H1 (cell line): ENCODE measurements around the gene LPCAT1. TPM values are rescaled to one million over a fixed set of nuclear protein-coding genes. Genes with fewer than 3 reads are reported as not detected.

ENCODE experiments used
- CTCF ChIA-PET: fragments of 300-600 bp; sonication (Branson Sonifier 250); formaldehyde crosslinking; loops from one replicate; lab custom pipeline; 2021; ENCODE audit not compliant: partially characterized antibody; lab: Charles Lee
- POLR2A ChIA-PET: fragments of 300-600 bp; sonication (Branson Sonifier 250); formaldehyde crosslinking; loops from one replicate; lab custom pipeline; 2021; ENCODE audit warnings: inconsistent platforms; ENCODE audit not compliant: partially characterized antibody; lab: Charles Lee
- DNase-seq, 2 experiments: peaks; one replicate each; pipeline versions ENCODE4 v3.0.0 to v3.0.0-alpha.2; 2010 to 2022; ENCODE audit warnings: low spot score in 2 of 2, low read depth in 1 of 2, mixed read lengths in 1 of 2
- FAIRE-seq: peaks from 2 replicates; lab custom pipeline; 2011; peaks lifted over from hg19 to GRCh38; lab: Jason Lieb, UNC
- H2AFZ ChIP-seq: 2 replicates; pipeline ENCODE4 v1.8.1; 2012; ENCODE audit warnings: low read length, inconsistent platforms
- H2AK5ac ChIP-seq: 2 replicates; pipeline ENCODE4 v1.6.1; 2013; ENCODE audit warnings: low read depth, low read length
- H2BK120ac ChIP-seq: replicated peaks from 2 replicates; pipeline ENCODE3; 2013; ENCODE audit warnings: low read depth, low read length, inconsistent platforms
- H2BK12ac ChIP-seq: 2 replicates; pipeline ENCODE4 v1.6.1; 2013; ENCODE audit warnings: low read depth, low read length
- H2BK15ac ChIP-seq: 2 replicates; pipeline ENCODE4 v1.6.1; 2013; ENCODE audit warnings: low read length
- H2BK20ac ChIP-seq: 2 replicates; pipeline ENCODE4 v1.6.1; 2013; ENCODE audit warnings: low read length
- H2BK5ac ChIP-seq: 2 replicates; pipeline ENCODE4 v1.6.1; 2013; ENCODE audit warnings: low read depth, low read length
- H3K14ac ChIP-seq: 2 replicates; pipeline ENCODE4 v1.6.1; 2013; ENCODE audit warnings: inconsistent platforms; ENCODE audit not compliant: insufficient read length
- H3K18ac ChIP-seq: 2 replicates; pipeline ENCODE4 v1.6.1; 2013; ENCODE audit warnings: low read length; ENCODE audit errors: extremely low read depth
- H3K23ac ChIP-seq: 2 replicates; pipeline ENCODE4 v1.6.1; 2013; ENCODE audit warnings: inconsistent platforms; ENCODE audit not compliant: insufficient read length
- H3K23me2 ChIP-seq: 2 replicates; pipeline ENCODE4 v1.6.1; 2013; ENCODE audit warnings: low read depth, low read length
- H3K27ac ChIP-seq: 2 replicates; pipeline ENCODE4 v1.6.1; 2011; ENCODE audit warnings: low read depth, low read length, inconsistent platforms
- H3K27me3 ChIP-seq, 4 experiments: replicated peaks in 1 of 4; 1 replicate in 1 of 4; 2 replicates in 3 of 4; pipeline versions ENCODE4 v1.6.1 to v1.8.1; 2011 to 2013; ENCODE audit warnings: low read length in 3 of 4, mild to moderate bottlenecking in 3 of 4, inconsistent platforms in 2 of 4, mixed read lengths in 2 of 4, moderate library complexity in 1 of 4; ENCODE audit not compliant: control insufficient read depth in 3 of 4, insufficient read depth in 3 of 4; ENCODE audit errors: extremely low read depth in 1 of 4
- H3K36me3 ChIP-seq, 4 experiments: 2 replicates each; pipeline versions ENCODE4 v1.6.1 to v1.8.1; 2011 to 2013; ENCODE audit warnings: mild to moderate bottlenecking in 4 of 4, low read length in 3 of 4, moderate library complexity in 2 of 4, control low read depth in 1 of 4, inconsistent platforms in 1 of 4; ENCODE audit not compliant: insufficient read depth in 4 of 4, control insufficient read depth in 2 of 4
- H3K4ac ChIP-seq: replicated peaks from 2 replicates; pipeline ENCODE3; 2013; ENCODE audit warnings: low read length, low read depth, mixed read lengths, inconsistent platforms; ENCODE audit not compliant: insufficient read length
- H3K4me1 ChIP-seq, 4 experiments: replicated peaks in 1 of 4; 1 replicate in 1 of 4; 2 replicates in 3 of 4; pipeline versions ENCODE4 v1.6.1 to v1.8.1; 2011 to 2013; ENCODE audit warnings: low read length in 3 of 4, inconsistent platforms in 2 of 4, mixed read lengths in 1 of 4; ENCODE audit not compliant: insufficient read depth in 4 of 4, control insufficient read depth in 3 of 4
- H3K4me2 ChIP-seq, 2 experiments: 2 replicates each; pipeline versions ENCODE4 v1.6.1 to v1.8.1; 2011 to 2013; ENCODE audit warnings: low read depth in 2 of 2, low read length in 2 of 2, control low read depth in 1 of 2, inconsistent platforms in 1 of 2, mild to moderate bottlenecking in 1 of 2; ENCODE audit not compliant: insufficient read depth in 1 of 2
- H3K4me3 ChIP-seq, 4 experiments: fragments of 200-600, 300-600 bp in 1 of 4; sonication (generic), shearing (Covaris generic), sonication (Bioruptor Twin) in 1 of 4; 2 replicates each; pipeline versions ENCODE4 v1.5.1 to v1.8.1; 2011 to 2016; ENCODE audit warnings: low read length in 4 of 4, low read depth in 3 of 4, control low read depth in 2 of 4, inconsistent platforms in 2 of 4, mild to moderate bottlenecking in 2 of 4, mixed read lengths in 1 of 4, moderate library complexity in 1 of 4; ENCODE audit not compliant: insufficient read depth in 2 of 4; ENCODE audit errors: extremely low read depth in 1 of 4
- H3K56ac ChIP-seq: replicated peaks from 2 replicates; pipeline ENCODE3; 2013; ENCODE audit warnings: low read depth, mild to moderate bottlenecking, mixed read lengths, low read length, inconsistent platforms; ENCODE audit not compliant: insufficient read length
- H3K79me1 ChIP-seq: 2 replicates; pipeline ENCODE4 v1.6.1; 2013; ENCODE audit warnings: low read depth, low read length, control low read depth
- H3K79me2 ChIP-seq, 2 experiments: 2 replicates each; pipeline versions ENCODE4 v1.6.1 to v1.8.1; 2012 to 2013; ENCODE audit warnings: low read length in 2 of 2, mild to moderate bottlenecking in 2 of 2, inconsistent platforms in 1 of 2; ENCODE audit not compliant: insufficient read depth in 2 of 2, control insufficient read depth in 1 of 2
- H3K9ac ChIP-seq, 4 experiments: replicated peaks in 1 of 4; 1 replicate in 1 of 4; 2 replicates in 3 of 4; pipeline versions ENCODE4 v1.6.1 to v1.8.1; 2011 to 2013; ENCODE audit warnings: low read depth in 3 of 4, low read length in 3 of 4, control low read depth in 2 of 4, mild to moderate bottlenecking in 2 of 4, moderate library complexity in 2 of 4, inconsistent platforms in 1 of 4; ENCODE audit errors: extremely low read depth in 1 of 4
- H3K9me3 ChIP-seq, 2 experiments: 2 replicates each; pipeline versions ENCODE4 v1.6.1 to v1.8.1; 2012 to 2013; ENCODE audit warnings: mild to moderate bottlenecking in 2 of 2, moderate library complexity in 2 of 2, control low read depth in 1 of 2, inconsistent platforms in 1 of 2, low read depth in 1 of 2, low read length in 1 of 2, mixed read lengths in 1 of 2; ENCODE audit not compliant: insufficient read depth in 2 of 2
- H4K20me1 ChIP-seq, 2 experiments: replicated peaks in 1 of 2; 2 replicates each; pipeline versions ENCODE3 to v1.8.1; 2011 to 2013; ENCODE audit warnings: inconsistent platforms in 2 of 2, low read length in 2 of 2, mild to moderate bottlenecking in 1 of 2; ENCODE audit not compliant: insufficient read depth in 2 of 2, control insufficient read depth in 1 of 2
- H4K5ac ChIP-seq: 2 replicates; pipeline ENCODE4 v1.6.1; 2013; ENCODE audit warnings: low read length, low read depth, mixed read lengths, inconsistent platforms; ENCODE audit not compliant: insufficient read length
- H4K8ac ChIP-seq: 2 replicates; pipeline ENCODE4 v1.8.0; 2013; ENCODE audit warnings: mild to moderate bottlenecking, moderate library complexity, low read length, inconsistent platforms; ENCODE audit not compliant: insufficient read depth; ENCODE audit errors: extremely low read depth
- H4K91ac ChIP-seq: replicated peaks from 2 replicates; pipeline ENCODE3; 2013; ENCODE audit warnings: low read length, mixed read lengths, inconsistent platforms; ENCODE audit not compliant: insufficient read length
- BRCA1 ChIP-seq: IDR thresholded peaks from 2 replicates; pipeline ENCODE4 v1.6.1; 2012; ENCODE audit warnings: low read depth, low read length, improper control_type of control experiment
- CEBPB ChIP-seq: IDR thresholded peaks from 2 replicates; pipeline ENCODE4 v1.6.1; 2012; ENCODE audit warnings: low read depth, low read length
- CHD2 ChIP-seq: IDR thresholded peaks from 2 replicates; pipeline ENCODE4 v1.6.1; 2012; ENCODE audit warnings: low read length, improper control_type of control experiment
- CTBP2 ChIP-seq: IDR thresholded peaks from 2 replicates; pipeline ENCODE4 v1.7.0; 2011; ENCODE audit warnings: borderline replicate concordance, mild to moderate bottlenecking, moderate library complexity, mixed read lengths, low read length; ENCODE audit not compliant: insufficient read depth, insufficient read length
- EP300 ChIP-seq, 2 experiments: IDR thresholded peaks; 1 replicate in 1 of 2; 2 replicates in 1 of 2; pipeline ENCODE4 v1.6.1; 2011 to 2012; ENCODE audit warnings: low read depth in 2 of 2, low read length in 2 of 2, mild to moderate bottlenecking in 2 of 2, borderline replicate concordance in 1 of 2, inconsistent platforms in 1 of 2, moderate library complexity in 1 of 2
- MAFK ChIP-seq: IDR thresholded peaks from 2 replicates; pipeline ENCODE4 v1.6.1; 2012; ENCODE audit warnings: low read depth, mild to moderate bottlenecking, improper control_type of control experiment, low read length
- RBBP5 ChIP-seq: IDR thresholded peaks from 2 replicates; pipeline ENCODE4 v1.7.1; 2012; ENCODE audit warnings: low read depth, mild to moderate bottlenecking, inconsistent platforms, low read length, moderate library complexity, borderline replicate concordance
- SAP30 ChIP-seq: fragments of 300-600 bp; sonication (generic); IDR thresholded peaks from 2 replicates; pipeline ENCODE4 v1.7.1; 2012; ENCODE audit warnings: low read length, moderate library complexity, mild to moderate bottlenecking, inconsistent platforms; ENCODE audit not compliant: insufficient read depth, insufficient replicate concordance
- SRF ChIP-seq: IDR thresholded peaks from 2 replicates; pipeline ENCODE4 v1.6.1; 2011; ENCODE audit warnings: mild to moderate bottlenecking, low read depth, low read length, moderate library complexity
- SUZ12 ChIP-seq: fragments of 200-600 bp; sonication (generic); IDR thresholded peaks from 2 replicates; pipeline ENCODE4 v1.6.1; 2012; ENCODE audit warnings: mild to moderate bottlenecking, inconsistent platforms, low read length, moderate library complexity, mixed read lengths
- TCF12 ChIP-seq: IDR thresholded peaks from 2 replicates; pipeline ENCODE4 v1.6.1; 2011; ENCODE audit warnings: low read depth, mild to moderate bottlenecking, low read length
- USF2 ChIP-seq: IDR thresholded peaks from 2 replicates; pipeline ENCODE4 v1.6.1; 2011; ENCODE audit warnings: low read length, improper control_type of control experiment
- WGBS, 2 experiments: shearing (Covaris generic) in 1 of 2; methylation state at CpG; one replicate each; pipeline versions ENCODE4 v1.1.6 to v1.1.7; 2013 to 2015; ENCODE audit warnings: low lambda C conversion rate in 2 of 2, mixed read lengths in 2 of 2, inconsistent platforms in 1 of 2, low coverage in 1 of 2, missing lambda C conversion rate in 1 of 2; ENCODE audit not compliant: insufficient replicate concordance in 2 of 2, insufficient coverage in 1 of 2, insufficient read length in 1 of 2; ENCODE audit errors: extremely low coverage in 1 of 2, missing lambda C conversion rate in 1 of 2; 5-methylcytosine and 5-hydroxymethylcytosine counted together
- polyA plus RNA-seq, 7 experiments: library from polyadenylated mRNA; depleted of rRNA in 3 of 7; stranded (reverse) in 5 of 7; unstranded in 2 of 7; fragments of >200 nt in 5 of 7; fragments of 200-250 nt in 2 of 7; gene quantifications; 1 replicate in 5 of 7; 2 replicates in 1 of 7; 4 replicates in 1 of 7; pipeline versions ENCODE4 v1.2.1 to v1.2.3, GENCODE V29; 2011 to 2013; ENCODE audit warnings: missing spikeins in 2 of 7, mixed read lengths in 2 of 7
- total RNA-seq: library from RNA; stranded (reverse); fragmentation: NEBNext Ultra II Directional; extraction: Animal tissue kit (Norgen Biotek cat#: 25700); gene quantifications from 2 replicates; pipeline ENCODE4 v1.2.1, GENCODE V29; 2021

Gene LPCAT1
- total and polyA plus RNA-seq, 2 of the 8 experiments (the other 6 are each of a cell fraction or from before 2014, with no cell fraction given), result 107 to 260 TPM

DNA sequence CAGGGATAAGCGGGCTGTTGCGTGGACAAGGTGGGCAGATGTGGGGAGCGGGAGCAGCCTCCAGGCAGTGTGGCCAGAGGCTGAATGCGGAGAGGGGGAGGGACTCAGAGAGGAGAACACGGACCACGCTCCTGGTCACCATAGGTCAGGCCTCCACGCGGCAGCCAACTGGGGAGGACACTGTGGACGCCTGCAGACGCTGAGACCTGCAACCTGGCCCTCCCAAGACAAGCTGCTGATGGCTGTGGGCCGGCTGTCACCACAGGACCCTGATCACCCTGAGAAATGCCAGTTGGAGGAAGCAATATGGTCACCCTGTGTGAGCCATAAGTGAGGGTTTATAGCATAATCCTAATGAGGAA lies 16.8 kb downstream of the LPCAT1 start:
- no peak overlapping the region for H3K9ac ChIP-seq

More for the DNA sequence above, 16.8 kb downstream of the LPCAT1 start:
- Histone ChIP-seq H2BK15ac (no peak overlapping the region), H3K79me1 (peaks cover 33% of the 10 kb centered on the region), H4K8ac (peak overlapping the region; percentile 57), H2AK5ac (no peak overlapping the region), H4K91ac (no peak overlapping the region), H3K27me3 (no peaks in the 10 kb centered on the region), H3K56ac (no peak overlapping the region), H3K4me2 (no peak overlapping the region), H4K5ac (no peak overlapping the region), H2BK120ac (no peak overlapping the region), H3K9me3 (no peaks in the 10 kb centered on the region), H3K4me1 (peaks cover 2 to 47% (median 33%) of the 10 kb centered on the region in 4 experiments), H3K4me3 (no peak overlapping the region), H3K14ac (no peak overlapping the region), H3K23me2 (no peaks in the 10 kb centered on the region; the same call in 1 of the 2 replicates), H3K23ac (no peak overlapping the region), H3K36me3 (peaks cover 6 to 32% (median 12%) of the 10 kb centered on the region in 4 experiments), H3K79me2 (peaks cover 66 to 100% of the 10 kb centered on the region in 2 experiments), H2BK12ac (0 out of 2 replicates have a peak overlapping the region, but pooled peaks have one; percentile 9), H4K20me1 (peaks cover 44 to 76% of the 10 kb centered on the region in 2 experiments), H3K27ac (no peak overlapping the region; the same call in 1 of the 2 replicates), H2AFZ (no peak overlapping the region), H2BK5ac (peak overlapping the region; percentile 47), H2BK20ac (no peak overlapping the region), H3K18ac (peak overlapping the region; percentile 32; the same call in 1 of the 2 replicates), H3K4ac (peak overlapping the region; percentile 57)
- CTCF ChIA-PET, result interaction anchor here (0.9 to 1.4 kb wide), 7 partner anchors 9 to 136 kb away, joined by 3 to 6 read pairs (median 3); no protein-coding TSS in a partner anchor
- POLR2A ChIA-PET, result interaction anchor here (0.6 to 2.8 kb wide), 7 partner anchors 8 to 275 kb away, joined by 3 to 15 read pairs (median 5); partner anchors contain the start of gene LPCAT1
- FAIRE-seq, result no peak
- TF ChIP-seq MAFK (no peak), SAP30 (no peak), USF2 (no peak), CEBPB (no peak), EP300 (IDR thresholded peaks at IDR 0.05; ENCODE audit: borderline replicate concordance in 1 of 2, low read depth in 2 of 2, low read length in 2 of 2) (no peak), SUZ12 (no peak), CTBP2 (no peak), SRF (no peak), CHD2 (no peak), TCF12 (no peak), RBBP5 (no peak), BRCA1 (no peak)
- 83% methylated on average over 11 of the region's 11 CpGs; no CpG with 5 or more reads in 1 of the 2 experiments for WGBS, 2 experiments
- DNase-seq, result no peak
